Stimulated activated CD8-positive, alpha-beta memory T cell treated with anti-CD3 and anti-CD28 coated beads, Interleukin-12 subunit alpha, Interleukin-12 subunit beta, amount 100 ng/mL, for 24 hours (primary cell): Measurements from ENCODE around the gene HYDIN.
"Not testable (repeated sequence)": the region's sequence is repeated elsewhere in the genome, so short reads cannot be mapped to it uniquely, and the experiment has no call there.

Experiments used
- DNase-seq: peaks from one replicate; pipeline ENCODE4 v3.0.0-alpha.2; 2020; ENCODE audit errors: extremely low read depth

HYDIN gene

GRCh38 chr16:71225145-71225544, 5.4 kb downstream of the HYDIN start:
- DNase-seq = no peak

GRCh38 chr16:71218306-71218963, 12.1 kb downstream of the HYDIN start:
- no peak for DNase-seq

GRCh38 chr16:71217506-71217905, 13.0 kb downstream of the HYDIN start:
- DNase-seq = no peak

DNA sequence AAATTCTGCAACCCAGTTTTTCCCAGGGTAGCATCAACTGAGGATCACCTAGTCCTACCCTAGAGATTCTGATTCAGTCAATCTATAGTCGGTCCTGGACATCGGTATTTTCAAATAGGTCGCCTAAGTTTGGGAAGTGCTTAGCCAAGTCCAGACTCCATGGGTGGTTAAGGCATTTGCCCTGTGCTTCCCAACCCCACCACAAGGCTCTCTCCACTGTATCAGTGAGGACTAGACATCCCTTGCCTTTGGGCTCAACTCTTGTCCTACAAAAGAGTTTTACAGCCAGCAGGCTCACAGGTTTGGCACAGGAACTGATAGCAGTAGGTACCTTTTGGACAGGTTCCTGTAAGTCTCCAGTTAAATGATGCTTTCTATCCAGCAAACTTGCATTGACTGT, 13.8 kb downstream of the HYDIN start:
- no peak for DNase-seq

DNA sequence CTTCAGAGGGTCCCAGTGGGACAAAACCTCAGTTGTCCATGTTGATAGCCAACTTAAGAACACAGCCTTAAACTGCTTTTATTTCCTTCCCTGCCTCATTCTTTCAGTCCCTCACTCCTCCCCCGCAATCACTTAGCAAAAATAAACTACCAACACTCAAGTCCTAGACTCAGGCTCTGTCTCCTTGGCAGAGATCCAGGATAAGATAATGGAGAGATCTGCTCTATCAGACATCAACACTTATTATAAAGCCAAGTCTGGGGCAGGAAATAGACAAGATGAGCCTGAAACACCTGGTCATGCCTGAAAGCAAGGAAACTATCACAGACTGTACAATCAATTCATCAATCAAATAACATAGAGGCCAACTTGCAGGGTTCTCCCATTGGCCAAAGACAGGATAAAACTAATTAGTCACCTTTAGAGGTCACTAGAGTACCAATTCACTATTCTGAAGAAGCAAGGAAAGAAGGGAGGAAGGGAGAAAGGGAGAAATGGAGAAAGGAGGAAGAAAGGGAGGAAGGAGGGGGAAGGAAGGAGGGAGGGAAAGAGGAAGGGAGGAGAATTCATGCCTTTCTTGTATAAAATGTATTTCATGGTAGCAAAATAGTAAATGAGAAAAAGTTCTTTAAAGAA, 15.7 kb downstream of the HYDIN start:
- no peak for DNase-seq

DNA sequence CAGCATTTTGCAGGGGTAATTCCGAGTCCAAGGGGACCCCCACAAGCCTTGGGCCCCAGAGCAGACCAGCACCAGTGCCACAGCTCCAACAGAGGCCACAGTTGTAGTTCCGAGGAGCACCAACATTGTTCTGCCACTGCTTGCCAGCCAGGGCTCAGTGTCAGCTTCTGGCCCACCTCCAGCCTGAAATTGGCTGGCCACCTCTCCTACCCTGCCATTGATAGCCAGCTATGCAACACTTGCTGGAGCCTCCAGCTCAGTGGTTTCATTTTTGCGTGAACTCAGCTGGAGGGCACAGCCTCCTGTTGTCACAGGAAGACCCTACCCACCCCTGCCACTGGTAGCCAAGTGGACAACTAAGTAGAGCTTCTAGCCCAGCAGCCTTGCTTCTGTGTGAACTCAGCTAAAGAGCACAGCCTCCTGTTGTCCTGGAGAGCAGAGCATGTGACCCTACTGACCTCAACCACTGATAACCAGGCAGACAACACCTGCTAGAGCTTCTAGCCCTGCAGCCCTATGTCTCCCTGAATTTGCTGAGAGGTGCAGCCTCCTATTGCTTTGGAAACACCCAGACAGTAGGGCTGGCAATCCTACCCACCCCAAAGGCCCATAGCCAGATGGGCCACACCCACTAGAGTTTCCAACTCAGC, 24.9 kb downstream of the HYDIN start:
- DNase-seq = no peak

DNA sequence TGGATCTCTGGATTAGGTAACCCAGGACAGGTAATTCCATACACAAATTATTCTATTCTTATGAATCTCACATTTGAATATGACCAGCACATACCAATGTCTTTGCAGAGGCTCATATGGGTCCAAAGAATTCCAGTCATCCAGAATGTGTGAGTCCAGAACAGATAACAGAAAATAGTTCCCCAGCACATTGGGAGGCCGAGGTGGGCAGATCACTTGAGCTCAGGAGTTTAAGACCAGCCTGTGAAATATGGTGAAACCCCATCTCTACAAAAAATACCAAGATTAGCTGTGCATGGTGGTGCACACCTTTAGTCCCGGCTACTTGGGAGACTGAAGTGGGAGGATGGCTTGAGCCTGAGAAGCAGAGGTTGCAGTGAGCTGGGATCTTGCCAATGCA, 26.9 kb downstream of the HYDIN start:
- DNase-seq = no peak

DNA sequence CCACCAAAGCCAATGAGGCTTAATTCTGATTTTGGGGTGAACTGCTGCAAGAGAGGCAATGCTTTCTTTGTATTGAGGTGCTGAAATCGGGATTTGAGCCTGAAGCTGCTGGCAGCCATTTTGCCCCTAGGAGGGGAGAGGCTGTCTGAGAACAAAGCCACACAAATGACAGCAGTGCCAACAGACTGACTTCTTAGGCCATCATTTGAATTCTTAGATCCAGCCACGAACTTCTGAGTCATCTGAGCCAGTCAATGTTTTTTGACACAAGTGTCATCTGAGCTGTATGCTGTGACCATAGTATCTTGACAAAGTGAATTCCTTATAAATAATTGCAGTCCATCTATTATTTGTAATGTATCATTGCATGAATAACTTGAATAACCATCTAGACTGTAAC, 29.0 kb downstream of the HYDIN start:
- DNase-seq = no peak

- DNase-seq = no peak
These were observed 29.5 kb downstream of the HYDIN start for GRCh38 chr16:71201054-71201453.

GRCh38 chr16:71198408-71198807, 32.1 kb downstream of the HYDIN start:
- no peak for DNase-seq

DNA sequence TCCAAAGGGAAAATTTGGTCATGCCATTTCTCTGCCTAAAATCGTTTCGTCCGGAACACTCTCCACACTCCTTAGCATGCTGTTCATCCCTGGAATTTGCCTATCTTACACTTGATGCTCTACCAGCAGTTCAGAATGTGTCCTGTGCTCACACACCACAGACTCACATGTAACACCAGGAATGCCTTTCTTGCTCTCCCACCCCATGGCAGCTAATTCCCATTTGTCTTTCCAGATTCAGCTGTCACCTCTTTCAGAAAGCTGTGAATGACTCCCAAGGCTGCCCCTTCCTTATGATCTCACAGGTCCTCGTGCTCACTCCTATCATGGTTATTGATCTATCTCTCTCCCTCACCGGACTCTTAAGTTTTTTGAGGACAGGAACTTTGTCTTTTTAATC, 38.1 kb downstream of the HYDIN start:
- no peak for DNase-seq

DNA sequence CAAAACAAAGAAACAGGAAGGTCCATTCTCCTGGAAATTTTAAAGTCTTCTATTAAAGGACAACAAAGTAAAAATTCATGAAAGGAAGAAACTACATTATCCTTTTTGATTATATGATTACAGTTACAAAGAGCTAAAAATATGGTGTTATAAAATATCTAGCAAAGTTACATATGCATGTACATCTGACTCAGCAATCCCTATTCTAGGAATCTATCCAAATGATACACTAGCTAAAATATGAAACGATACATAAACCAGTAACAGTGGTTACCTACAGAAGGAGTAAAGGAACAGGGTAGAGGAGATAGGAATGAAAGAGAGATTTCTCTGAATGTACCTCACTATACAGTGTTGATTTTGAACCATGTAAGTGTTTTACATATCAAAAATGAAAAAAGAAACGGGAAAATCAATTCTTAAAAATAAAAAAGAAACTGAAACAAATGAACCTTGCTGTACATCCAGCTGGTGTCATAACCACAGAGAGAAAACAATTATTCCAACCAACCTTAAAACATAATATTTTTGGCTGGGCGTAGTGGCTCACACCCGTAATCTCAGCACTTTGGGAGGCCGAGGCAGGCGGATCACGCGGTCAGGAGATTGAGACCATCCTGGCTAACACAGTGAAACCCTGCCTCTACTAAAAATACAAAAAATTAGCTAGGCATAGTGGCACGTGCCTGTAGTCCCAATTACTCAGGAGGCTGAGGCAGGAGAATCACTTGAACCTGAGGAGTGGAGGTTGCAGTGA, 41.4 kb downstream of the HYDIN start:
- no peak for DNase-seq

DNA sequence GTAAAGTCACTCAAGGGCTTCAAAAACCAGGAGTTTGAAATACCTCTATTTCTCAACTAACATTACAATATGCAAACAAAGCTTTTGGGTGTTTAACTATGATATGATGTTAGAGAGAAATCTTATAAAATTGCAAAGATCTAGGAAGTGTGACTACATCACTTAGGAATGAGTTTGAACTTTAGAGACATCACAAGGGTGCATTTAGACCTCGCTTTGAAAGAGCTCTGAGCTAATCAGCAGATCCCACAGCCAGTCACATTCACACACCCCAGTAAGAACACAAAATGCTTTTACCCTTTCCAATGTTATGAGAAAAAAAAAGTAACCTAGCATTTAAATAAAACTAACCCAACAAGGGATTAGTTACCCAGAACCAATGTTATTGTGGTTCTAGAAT, 45.2 kb downstream of the HYDIN start:
- DNase-seq = no peak

DNA sequence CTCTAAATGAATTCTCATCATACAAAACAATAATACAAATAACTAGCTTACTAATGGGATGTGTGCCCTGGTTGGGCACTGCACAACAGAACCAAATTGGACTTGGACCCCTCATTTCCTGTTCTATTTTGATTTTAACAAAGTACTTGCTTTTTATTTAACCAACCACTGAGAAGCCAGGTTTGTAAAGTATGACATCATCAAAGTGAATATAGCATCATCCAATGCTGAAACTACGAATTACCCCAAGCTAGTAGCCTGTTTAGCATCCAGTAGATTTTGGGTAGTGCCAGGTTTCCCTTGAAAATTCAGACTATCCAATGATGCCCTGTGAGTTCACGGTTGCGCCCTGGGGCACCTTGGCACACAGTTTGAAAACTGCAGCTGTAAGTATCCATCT, 51.0 kb downstream of the HYDIN start:
- DNase-seq = no peak

DNA sequence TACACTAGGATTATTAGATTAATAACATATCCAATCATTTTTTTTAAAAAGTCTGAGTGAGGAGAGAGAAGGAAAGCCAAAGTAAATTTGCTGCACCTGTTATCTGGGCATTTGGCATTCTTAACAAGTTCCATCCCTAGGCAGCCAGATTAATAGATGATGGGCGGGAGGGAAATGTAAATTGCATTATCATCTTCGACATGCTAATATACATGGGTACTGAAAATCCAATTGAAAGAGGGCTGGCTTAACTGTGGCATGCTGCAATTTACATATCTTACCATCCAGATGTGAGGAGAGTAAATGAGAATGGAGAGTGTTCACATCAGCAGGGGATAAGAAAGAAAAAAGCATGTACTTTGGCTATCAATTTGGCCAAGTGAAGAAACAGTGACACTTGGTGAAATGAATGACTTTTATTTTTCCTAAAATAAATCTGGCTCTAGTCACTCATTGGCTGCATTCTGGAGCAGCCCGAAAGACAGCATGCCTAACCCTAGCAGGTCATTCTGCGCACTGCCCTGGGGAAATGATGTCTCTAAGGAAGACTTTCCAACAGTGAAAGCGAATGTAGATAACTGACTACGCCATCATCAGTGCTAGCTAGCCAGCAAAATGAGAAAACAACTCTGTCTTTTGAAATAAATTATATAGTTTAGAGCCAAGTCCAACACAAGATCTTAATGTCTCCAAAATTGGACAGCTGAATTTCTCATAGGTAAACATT, 57.9 kb downstream of the HYDIN start:
- DNase-seq = no peak

DNA sequence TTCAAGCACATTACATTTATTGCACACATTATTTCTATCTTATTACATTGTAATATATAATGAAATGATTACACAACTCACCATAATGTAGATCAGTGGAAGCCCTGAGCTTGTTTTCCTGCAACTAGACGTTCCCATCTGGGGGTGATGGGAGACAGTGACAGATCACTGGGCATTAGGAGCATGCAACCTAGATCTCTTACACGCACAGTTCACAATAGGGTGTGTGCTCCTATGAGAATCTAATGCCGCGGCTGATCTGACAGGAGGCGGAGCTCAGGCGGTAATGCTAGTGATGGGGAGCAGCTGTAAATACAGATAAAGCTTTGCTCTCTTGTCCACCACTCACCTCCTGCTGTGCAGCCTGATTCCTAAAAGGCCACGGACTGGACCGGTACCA, 69.5 kb downstream of the HYDIN start:
- DNase-seq = not testable (repeated sequence)

DNA sequence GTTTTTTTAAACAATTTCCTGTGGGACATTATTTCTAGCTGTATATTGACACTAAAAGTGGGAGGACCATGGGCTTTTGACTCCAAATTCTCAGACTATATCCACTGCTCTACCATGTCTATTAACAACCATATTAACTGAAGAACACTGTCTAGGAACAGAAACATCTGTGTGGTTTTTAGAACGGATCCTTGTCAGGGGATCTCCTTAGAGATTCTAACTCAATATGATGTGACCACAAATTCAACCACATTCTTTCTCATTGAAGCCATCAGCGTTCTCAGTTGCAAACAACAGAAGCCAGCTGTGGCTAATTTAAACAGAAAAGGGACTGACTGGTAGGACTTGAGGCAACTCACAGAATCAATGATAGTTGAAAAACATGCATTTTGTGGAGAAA, 73.2 kb downstream of the HYDIN start:
- not testable (repeated sequence) for DNase-seq

- DNase-seq = not testable (repeated sequence)
These were observed 77.2 kb downstream of the HYDIN start for GRCh38 chr16:71153329-71153728.

GRCh38 chr16:71151654-71152053, 78.9 kb downstream of the HYDIN start:
- DNase-seq = not testable (repeated sequence)

DNA sequence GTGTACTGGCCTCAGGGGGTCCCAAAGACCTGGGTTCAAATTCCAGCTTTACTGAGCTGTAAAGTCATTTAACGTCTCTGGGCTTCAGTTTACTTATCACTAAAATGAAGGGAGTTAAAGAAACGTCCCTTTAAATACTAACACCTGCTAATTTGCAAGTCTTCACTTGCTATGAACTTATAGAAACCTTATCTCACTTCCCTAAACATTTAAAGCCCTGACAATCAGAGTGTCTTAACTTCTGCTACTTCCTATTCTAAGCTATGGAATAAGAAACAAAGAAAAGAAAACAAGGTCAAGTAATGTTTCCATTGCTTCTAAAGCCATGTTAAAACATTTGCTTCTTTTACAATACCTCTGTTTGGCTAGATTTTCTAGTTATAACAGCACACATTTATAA, 87.3 kb downstream of the HYDIN start:
- DNase-seq = not testable (repeated sequence)

DNA sequence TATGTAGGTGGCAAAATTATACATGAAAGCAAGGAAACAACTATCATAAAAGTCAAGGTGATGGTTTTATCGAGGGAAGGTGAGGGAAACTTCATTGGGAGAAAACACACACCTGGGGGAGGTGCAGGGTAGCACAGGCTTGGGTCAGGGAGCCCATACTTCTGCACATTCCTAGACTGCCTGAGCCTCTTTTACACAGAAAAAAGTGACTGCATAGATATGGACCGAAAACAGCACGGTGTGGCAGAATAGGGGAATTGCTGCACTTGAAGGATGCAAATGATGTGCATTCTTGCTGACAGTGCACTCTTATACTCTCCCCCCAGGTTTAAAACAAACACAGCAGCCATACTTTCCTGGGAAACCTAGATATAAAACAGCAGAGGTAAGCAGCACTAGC, 120.0 kb downstream of the HYDIN start:
- DNase-seq = not testable (repeated sequence)

DNA sequence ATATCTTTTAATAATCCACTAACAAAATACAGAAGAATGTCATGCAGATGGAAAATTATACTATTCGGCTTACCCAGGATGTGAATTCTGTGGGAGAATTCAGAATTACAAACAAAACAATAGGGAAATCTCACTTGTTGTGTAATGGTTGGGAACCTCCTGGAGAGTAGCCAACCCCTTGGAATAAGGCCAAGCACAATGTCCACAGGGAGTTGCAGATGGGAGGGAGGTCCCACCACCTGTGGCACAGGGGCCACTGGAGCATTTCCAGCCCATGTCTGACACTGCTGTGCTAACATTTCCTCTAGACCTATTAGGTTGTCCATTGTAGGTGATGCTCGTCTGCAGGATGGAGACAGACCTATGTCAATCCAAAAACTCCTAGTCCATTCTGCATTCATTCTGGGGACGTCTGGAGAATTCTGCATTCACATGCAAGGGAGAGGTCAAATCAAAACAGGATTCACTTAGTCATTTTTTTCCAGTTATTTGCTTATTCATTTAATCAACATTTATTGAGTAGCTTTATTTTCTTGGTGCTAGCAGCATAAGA, 120.8 kb downstream of the HYDIN start:
- not testable (repeated sequence) for DNase-seq
